ENCODE data around the gene TIMM17B. TPM values are rescaled to one million over a fixed set of nuclear protein-coding genes. Genes with fewer than 3 reads are reported as not detected.
A peak's percentile ranks its signal among the peaks of the same experiment; 100 is the strongest.
"Not testable (repeated sequence)": the region's sequence is repeated elsewhere in the genome, so short reads cannot be mapped to it uniquely, and the experiment has no call there.

Gene TIMM17B
- total RNA-seq, 2 donors from 2014 or later, result 44.6 to 46.7 TPM

DNA sequence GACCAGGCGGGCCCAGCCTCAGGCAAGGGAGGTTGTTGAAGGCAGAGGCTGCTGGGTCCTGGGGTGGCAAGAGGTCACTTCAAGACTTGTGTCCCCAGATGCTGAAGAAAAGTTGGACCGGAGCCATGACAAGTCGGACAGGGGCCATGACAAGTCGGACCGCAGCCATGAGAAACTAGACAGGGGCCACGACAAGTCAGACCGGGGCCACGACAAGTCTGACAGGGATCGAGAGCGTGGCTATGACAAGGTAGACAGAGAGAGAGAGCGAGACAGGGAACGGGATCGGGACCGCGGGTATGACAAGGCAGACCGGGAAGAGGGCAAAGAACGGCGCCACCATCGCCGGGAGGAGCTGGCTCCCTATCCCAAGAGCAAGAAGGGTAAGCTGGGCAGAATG is 4.6 kb upstream of the TIMM17B start:
- DNase-seq, result no peak
- intact Hi-C loops (cut with DNase I, micrococcal nuclease), result no loop called here
- no peak for ATAC-seq

DNA sequence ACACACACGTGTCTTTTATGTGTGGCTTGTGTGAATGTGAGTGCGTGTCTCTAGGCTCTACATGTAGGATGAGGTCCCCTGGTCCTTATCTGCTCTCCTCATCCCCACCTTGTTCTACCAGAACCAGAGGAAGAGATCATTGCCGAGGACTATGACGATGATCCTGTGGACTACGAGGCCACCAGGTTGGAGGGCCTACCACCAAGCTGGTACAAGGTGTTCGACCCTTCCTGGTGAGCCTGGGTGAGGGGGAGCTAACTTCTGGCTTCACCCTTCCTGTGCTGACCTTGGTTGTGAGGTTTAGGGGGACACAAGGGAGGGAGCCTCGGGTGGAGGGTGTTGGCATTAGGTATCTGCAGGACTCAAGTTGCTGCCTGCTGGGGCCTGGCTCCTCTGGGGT is 3.5 kb upstream of the TIMM17B start:
- intact Hi-C loops (cut with DNase I, micrococcal nuclease), result no loop called here
- DNase-seq, result no peak
- no peak for ATAC-seq

DNA sequence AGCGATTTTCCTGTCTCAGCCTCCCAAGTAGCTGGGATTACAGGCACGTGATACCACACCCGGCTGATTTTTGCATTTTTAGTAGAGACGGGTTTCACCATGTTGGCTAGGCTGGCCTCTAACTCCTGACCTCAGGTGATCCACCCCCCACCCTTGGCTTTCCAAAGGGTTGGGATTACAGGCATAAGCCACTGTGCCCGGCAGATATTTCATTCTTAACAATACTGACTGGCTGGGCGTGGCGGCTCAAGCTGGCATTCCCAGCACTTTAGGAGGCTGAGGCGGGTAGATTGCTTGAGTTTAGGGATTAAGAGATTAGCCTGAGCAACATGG is 1.5 kb upstream of the TIMM17B start:
- no peak for ATAC-seq
- intact Hi-C loops (cut with DNase I, micrococcal nuclease), result no loop called here
- DNase-seq, result no peak

DNA sequence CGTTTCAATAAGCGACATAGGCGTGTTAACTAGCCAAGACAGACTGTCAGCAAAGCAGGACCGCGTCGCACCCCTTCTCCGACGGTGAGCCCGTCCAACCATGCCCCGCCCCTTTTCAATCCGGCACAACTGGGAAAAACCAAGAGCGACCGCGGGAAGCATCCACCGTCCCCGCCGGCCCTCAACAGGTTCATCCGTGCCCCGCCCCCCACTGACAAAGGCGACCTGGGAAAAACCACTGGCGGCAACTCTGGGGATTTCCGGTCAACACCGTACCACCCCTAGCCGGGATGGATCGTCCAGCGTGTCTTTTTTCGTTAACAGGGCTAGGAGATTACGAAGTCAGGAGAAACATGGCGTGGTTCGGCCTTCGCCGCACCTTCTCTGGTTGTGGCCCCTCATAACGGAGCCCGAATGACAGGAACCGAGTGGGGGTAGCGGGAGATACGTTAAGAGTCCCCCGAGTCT is 377 bp downstream of the TIMM17B start:
- intact Hi-C loops (cut with DNase I, micrococcal nuclease), result no loop called here
- DNase-seq (peak; percentile 85 to 88), ATAC-seq (peak; percentile 75)

DNA sequence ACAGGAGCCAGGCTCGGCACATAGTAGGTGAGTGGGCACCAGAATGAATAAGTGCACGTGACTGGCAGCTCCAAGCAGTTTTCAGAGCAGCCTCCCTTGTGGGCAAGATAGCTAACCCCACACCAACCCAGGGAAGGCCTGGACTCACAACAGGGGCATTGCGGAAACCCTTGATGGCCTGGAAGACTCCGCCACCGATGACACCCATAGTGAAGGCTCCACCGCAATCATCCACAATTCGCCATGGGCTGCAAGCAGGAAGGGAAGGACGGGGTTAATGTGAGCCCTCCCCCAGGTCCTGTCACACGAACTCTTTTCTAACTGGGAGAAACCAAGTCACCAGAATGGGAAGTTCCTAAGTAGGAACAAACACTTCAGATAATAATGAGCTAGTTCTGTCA is 957 bp downstream of the TIMM17B start:
- intact Hi-C loops (cut with DNase I, micrococcal nuclease), result no loop called here
- ATAC-seq (no peak), DNase-seq (no peak)

DNA sequence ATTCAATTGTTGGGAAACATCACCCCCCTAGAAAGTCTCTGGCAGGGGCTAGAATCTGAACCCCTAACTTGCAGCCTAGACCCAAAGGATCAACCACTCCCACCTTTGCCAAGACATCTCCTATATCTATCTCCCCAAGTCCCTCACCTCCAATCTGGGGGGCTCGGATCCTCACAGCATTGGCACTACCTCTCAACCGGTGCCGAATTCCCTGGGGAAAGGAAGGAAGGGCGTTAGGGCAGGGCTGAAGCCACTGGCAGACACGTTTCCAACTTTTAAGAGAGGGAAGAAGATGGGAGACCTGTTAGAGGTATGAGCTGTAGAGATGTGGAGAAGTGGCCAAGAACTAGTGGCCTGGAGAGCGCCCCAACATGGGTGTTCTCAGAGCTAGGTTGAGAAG is 2.7 kb downstream of the TIMM17B start:
- intact Hi-C loops (cut with DNase I, micrococcal nuclease), result no loop called here
- ATAC-seq, result no peak

DNA sequence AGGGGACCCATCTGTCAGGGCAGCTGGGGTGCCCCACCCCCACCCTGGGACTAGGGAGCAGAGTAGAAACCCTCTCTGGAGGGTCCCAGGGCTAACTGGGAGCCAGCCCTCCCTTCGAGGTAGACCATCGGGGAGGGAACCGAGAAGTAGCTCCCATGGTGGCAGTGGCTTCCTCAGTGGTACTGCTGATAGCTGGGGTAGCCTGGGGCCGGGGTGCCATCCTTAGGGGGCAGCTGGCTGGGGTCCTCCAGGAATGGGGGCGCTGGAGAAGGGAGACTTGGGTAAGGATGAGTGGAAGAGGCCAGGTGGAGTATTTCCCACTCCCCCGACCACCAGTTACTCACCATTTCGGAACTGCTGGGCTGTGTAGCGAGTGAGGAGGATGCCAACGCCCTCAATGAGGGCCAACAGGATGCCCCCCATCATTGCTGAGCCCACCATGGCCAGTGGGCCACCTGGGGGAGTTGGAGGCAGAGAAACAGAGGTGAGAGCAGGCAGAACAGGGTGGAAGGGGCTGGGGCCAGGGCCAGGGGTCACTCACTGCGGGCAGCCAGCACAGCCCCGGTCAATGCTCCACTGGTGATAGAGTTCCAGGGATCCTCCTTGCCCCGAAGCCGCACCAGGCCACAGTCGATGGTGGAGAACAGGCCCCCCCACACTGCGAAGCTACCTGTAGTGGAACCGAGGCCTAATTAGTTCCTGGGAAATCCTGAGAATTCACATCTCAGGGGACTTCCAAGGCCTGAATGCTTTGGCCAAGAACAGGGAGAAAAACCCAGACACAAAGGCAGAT is 3.8 kb downstream of the TIMM17B start:
- intact Hi-C loops (cut with DNase I, micrococcal nuclease), result no loop called here
- ATAC-seq, result no peak

More for the DNA sequence above, 2.7 kb downstream of the TIMM17B start:
- no peak for DNase-seq

DNA sequence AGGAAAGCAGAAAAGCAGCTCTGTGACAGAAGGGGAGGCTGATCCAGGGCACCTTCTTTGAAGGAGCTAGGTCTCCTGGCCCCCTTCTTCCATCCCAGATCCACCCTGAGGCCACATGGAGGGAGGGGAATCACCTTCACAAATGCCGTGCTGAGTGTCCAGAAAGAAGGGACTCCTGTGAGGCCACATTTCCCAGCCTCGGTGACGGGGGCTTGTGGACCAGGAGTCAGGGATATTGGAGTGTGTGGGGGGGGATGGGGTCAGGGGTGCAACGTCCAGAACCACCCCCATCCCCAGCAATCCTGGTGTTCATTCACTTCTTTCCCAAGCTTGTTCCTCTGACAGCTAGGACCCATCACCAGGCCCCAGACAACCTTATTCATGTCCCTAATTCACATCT is 4.7 kb downstream of the TIMM17B start:
- ATAC-seq (no peak), DNase-seq (no peak)
- intact Hi-C loops (cut with DNase I, micrococcal nuclease), result no loop called here

More for the DNA sequence above, 3.8 kb downstream of the TIMM17B start:
- no peak for DNase-seq

DNA sequence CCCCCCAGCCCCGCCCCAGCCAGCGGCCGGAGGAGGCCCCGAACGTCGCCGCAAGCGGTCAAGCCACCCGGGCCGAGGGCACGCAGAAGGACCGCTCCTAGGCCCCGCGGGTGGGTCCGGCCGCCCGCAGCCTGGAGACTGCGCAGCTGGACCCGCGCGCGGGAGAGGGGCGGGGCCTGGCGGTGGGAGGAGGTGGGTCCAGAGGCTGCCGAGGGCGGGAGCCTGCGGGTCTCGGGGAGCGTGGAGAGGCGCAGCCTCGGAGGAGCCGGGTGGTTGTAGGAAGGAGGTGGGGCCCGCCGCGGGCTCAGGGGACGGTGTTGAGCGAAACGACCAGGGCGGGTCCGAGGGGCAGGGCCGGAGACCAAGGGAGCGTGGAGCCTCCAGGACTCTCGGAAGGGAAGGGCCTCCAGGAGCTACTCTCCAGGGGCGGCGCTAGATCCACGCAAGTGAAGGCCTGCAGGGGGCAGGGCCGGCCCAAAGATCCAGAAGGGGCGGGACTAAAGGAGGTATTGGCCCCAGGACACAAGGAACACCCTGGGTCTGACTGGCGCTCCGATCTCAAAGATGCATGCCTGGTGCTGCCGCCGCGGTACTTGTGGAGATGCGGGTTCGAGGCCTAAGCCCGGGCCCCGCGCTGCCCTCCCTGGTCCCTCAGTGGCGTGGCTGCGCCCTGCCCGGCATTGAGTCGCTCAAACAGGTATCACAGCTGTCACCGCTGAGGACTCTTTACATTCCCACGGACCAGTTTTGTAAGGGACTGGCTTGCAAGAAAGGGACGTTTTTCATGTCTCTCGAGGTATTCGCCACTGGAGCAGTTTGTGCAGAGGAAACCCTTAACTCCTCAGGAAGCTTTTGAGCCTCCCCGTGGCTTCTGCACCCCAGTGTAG is 5.9 kb downstream of the TIMM17B start:
- ATAC-seq (peak; percentile 92), DNase-seq (peak; percentile 88 to 91)
- intact Hi-C loops (cut with DNase I, micrococcal nuclease), result no loop called here

DNA sequence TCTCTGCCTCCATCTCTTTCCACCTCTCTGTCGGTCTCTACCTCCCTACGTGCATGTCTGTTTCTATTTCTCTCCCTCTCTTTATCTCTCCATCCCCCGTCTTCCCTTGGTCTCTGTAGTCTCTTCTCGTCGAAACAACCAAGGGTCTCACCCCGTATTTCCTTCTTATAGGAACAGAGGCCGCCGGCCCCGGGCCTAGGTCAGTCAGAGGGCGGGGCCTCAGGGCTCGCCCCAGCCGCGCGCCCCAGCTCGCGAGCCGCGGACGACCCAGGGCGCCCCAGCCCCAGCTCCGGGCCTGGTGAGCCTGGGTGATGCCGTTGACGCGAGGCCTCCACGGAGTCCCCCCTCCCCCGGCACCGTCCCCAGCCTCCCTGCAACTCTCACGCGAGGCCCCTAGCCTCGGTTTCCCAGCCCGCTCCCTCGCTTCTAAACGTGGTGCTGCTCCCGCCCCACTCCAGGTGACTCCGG is 6.6 kb downstream of the TIMM17B start:
- DNase-seq (no peak), ATAC-seq (peak; percentile 47)
- intact Hi-C loops (cut with DNase I, micrococcal nuclease), result no loop called here

DNA sequence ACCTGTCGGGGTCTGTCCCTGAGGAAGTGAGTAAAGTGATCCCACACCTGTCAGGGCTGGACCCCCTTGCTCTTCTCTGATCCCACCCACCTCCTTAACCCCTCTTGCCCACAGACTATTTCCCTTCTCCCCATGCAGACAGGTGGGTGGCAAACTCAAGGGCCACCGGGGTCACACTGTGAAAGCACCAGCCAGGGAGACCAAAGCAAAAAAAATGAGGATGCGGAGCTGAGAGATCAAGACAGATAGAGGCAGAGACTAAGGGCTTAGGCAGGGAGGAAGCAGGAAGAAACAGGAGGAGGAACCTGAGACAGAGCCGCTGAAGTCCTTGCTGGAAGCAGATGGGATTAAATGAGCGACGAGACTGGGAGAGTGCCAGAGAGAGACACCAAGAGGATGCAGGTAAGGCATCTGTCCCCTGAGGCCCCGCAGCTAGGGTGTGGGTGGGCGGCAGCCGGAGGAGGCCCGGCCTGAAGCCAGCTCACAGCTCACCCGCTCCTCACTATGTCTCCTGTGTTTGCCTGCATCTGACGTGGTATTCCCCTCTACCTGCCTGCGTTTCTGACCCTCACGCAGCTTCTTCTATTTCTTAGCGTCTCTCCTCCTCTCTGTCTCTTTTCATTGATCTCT is 7.2 kb downstream of the TIMM17B start:
- ATAC-seq (peak; percentile 6), DNase-seq (no peak)
- intact Hi-C loops (cut with DNase I, micrococcal nuclease), result no loop called here

DNA sequence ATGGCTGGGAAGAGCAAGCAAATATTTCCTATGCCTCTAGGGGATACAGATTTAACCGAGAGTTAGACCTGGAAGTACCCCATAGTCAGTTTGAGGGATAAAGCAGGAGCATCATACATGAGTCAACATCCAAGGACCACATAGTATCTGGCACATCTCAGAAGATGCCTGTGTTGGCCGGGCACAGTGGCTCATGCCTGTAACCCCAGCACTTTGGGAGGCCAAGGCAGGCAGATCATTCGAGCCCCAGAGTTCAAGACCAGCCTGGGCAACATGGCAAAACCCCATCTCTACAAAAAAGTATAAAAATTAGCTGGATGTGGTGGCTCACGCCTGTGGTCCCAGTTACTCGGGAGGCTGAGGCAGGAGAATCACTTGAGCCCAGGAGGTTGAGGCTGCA is 11.0 kb downstream of the TIMM17B start:
- DNase-seq; intact Hi-C loops (cut with DNase I, micrococcal nuclease); ATAC-seq: not testable (repeated sequence)

DNA sequence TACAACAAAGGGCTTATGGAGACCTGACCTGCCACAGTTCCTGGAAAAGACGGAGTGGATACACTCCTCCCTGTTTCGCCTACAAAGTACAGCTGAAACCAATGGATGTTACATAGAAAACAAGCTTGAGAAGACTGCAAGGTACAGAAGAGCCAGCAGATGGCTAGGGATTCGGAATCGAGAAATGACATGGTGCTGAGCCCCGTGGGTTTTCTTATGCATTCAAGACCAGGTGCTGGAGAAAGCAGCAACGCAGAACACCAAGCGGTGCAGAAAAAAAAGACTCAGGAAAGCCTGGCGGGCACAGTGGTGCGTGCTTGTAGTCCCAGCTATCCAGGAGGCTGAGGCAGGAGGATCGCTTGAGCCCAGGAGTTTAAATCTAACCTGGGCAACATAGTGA is 13.8 kb downstream of the TIMM17B start:
- no peak for DNase-seq
- no peak for ATAC-seq
- intact Hi-C loops (cut with DNase I, micrococcal nuclease), result no loop called here

DNA sequence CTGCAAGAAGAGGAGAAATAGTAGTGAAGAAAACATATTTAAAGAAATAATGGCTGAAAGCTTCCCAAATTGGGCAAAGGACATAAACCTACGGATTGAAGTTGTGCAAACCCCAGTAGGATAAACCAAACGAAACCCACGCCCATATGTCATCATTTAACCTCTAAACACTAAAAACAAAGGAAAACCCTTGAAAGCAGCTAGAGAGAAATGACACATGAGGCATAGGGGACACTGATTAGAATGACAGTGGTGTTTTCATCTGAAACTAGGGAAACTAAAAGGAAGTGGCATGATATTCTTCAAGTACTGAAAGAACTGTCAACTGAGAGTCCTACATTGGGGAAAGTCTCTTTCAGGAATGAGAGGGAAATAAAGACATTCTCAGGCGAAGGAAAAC is 20.6 kb downstream of the TIMM17B start:
- DNase-seq; intact Hi-C loops (cut with DNase I, micrococcal nuclease); ATAC-seq: not testable (repeated sequence)

DNA sequence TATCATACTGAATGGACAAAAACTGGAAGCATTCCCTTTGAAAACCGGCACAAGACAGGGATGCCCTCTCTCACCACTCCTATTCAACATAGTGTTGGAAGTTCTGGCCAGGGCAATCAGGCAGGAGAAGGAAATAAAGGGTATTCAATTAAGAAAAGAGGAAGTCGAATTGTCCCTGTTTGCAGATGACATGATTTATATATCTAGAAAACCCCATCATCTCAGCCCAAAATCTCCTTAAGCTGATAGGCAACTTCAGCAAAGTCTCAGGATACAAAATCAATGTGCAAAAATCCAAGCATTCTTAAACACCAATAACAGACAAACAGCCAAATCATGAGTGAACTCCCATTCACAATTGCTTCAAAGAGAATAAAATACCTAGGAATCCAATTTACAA is 25.6 kb downstream of the TIMM17B start:
- intact Hi-C loops (cut with DNase I, micrococcal nuclease); ATAC-seq; DNase-seq: not testable (repeated sequence)

DNA sequence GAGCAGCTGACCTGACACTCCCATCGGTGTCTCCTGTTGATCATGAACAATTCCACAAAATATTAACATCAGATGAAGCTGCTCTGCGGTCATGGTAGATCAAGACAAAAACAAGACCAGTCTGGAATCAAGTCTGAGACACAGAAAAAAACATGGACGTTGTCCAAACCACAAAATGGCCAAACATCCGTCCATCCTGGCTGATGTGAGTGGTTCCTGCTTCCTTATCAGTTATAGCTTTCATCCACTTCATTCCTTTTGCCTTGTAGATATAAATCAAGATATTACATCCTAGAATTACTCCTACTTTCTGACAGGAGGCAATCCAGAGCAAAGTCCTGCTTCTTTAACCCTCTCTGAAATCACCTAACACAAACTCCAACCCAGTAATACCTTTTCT is 33.4 kb downstream of the TIMM17B start:
- DNase-seq (no peak), ATAC-seq (peak; percentile 56)
- intact Hi-C loops (cut with DNase I, micrococcal nuclease), result no loop called here

DNA sequence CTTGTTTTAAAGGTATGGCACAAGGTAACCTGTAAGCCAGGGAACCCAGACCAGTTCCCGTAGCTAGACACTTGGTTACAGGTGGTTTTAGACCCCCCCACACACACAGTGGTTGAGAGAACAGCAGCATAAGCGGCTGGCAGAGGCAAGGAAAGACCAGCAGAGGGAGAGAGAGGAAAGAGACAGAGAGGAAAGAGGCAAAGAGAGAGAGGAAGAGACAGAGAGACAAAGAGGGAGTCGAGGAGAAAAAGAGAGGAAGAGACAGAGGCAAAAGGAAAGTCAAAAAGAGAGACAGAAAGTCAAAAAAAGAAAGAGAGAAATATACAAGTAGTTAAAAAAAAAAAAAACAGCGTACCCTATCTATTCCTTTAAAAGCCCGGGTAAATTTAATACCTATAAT is 42.7 kb downstream of the TIMM17B start:
- intact Hi-C loops (cut with DNase I, micrococcal nuclease), result no loop called here
- no peak for ATAC-seq
- DNase-seq, result no peak

DNA sequence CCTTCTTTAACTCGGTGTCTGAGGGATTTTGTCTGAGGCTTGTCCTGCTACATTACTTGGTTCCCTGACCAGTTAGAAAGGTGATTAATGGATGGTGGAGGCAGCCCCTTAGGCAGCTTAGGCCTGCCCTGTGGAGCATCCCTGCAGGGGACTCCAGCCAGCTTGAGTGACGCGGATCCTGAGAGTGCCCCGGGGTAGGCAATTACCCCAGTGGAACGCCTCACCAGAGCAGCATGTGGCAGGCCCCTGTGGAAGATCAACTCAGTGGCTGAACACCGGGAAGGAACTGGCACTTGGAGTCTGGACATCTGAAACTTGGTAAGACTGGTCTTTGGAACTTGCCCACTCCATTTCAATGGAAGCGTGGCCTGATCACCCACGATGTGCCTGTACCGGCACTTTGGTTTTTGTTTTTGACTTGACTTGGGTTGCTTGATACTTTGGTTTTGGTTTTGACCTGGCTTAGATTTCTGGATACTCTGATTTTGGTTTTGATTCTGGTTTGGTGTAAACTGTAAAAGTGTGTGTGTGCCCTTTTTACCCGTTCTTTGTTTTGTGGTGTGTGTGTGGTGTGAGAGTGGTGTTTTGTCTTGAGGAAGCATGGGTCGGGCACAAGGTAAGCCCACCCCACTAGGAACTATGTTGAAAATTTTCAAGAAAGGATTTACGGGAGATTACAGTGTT is 43.3 kb downstream of the TIMM17B start:
- intact Hi-C loops (cut with DNase I, micrococcal nuclease); DNase-seq; ATAC-seq: not testable (repeated sequence)

DNA sequence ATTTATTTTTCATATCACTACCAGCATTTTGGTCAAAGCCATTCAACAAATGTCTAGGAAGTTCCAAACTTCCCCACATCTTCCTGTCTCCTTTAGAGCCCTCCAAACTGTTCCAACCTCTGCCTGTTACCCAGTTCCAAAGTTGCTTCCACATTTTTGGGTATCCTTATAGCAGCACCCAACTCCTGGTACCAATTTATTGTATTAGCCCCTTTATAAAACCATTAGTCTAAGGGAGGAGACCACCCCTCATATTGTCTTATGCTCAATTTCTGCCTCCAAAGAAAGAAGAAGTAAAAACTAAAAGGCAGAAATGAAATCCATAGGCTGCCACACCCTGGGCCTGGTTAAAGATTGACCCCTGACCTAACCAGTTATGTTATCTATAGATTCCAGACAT is 44.1 kb downstream of the TIMM17B start:
- intact Hi-C loops (cut with DNase I, micrococcal nuclease); ATAC-seq; DNase-seq: not testable (repeated sequence)
